ENCODE measurements around the gene HSPA8.

Gene HSPA8

DNA sequence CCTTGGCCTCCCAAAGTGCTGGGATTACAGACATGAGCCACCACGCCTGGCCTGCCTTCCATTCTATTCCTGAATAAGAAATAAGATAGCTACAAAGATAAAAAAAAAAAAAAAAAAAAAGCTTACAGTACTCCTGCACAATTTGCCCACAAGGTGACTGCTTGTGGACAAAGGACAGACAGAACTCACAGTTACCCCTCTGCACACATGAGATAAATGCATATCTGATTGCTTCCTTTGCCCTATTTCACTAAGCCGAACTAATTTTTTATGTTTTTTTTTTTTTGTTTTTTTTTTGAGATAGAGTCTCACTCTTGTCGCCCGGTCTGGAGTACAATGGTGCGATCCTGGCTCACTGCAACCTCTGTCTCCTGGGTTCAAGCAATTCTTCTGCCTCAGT lies 23.6 kb upstream of the HSPA8 start:
- H3K4me3 ChIP-seq (ENCODE audit: low read length, poor library complexity, severe bottlenecking) = no peak overlapping the region
- no peaks in the 10 kb centered on the region for H3K79me2 ChIP-seq (ENCODE audit: insufficient read depth, low read length)
- H3K27me3 ChIP-seq (ENCODE audit: insufficient read depth, low read length, poor library complexity, severe bottlenecking) = no peaks in the 10 kb centered on the region
- H3F3A ChIP-seq (ENCODE audit: low read depth) = no peaks in the 10 kb centered on the region
- no peaks in the 10 kb centered on the region for H3K9me2 ChIP-seq (replicated peaks; ENCODE audit: low read depth, low read length)
- no peak overlapping the region for H3K4me2 ChIP-seq (ENCODE audit: low read depth, low read length, poor library complexity, severe bottlenecking)
- H3K4me1 ChIP-seq (ENCODE audit: insufficient read depth, low read length, poor library complexity, severe bottlenecking) = no peaks in the 10 kb centered on the region
- H4K20me1 ChIP-seq (ENCODE audit: insufficient read depth, low read length, poor library complexity, severe bottlenecking) = no peaks in the 10 kb centered on the region
- no peaks in the 10 kb centered on the region for H3K36me3 ChIP-seq (ENCODE audit: insufficient read depth, low read length)
- H2AFZ ChIP-seq (ENCODE audit: low read length) = no peak overlapping the region
- TF ChIP-seq EZH2phosphoT487 (IDR thresholded peaks at IDR 0.05; ENCODE audit: borderline replicate concordance) = no peak
- TF ChIP-seq, protein P1, sequence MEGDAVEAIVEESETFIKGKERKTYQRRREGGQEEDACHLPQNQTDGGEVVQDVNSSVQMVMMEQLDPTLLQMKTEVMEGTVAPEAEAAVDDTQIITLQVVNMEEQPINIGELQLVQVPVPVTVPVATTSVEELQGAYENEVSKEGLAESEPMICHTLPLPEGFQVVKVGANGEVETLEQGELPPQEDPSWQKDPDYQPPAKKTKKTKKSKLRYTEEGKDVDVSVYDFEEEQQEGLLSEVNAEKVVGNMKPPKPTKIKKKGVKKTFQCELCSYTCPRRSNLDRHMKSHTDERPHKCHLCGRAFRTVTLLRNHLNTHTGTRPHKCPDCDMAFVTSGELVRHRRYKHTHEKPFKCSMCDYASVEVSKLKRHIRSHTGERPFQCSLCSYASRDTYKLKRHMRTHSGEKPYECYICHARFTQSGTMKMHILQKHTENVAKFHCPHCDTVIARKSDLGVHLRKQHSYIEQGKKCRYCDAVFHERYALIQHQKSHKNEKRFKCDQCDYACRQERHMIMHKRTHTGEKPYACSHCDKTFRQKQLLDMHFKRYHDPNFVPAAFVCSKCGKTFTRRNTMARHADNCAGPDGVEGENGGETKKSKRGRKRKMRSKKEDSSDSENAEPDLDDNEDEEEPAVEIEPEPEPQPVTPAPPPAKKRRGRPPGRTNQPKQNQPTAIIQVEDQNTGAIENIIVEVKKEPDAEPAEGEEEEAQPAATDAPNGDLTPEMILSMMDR (conservative IDR thresholded peaks at IDR 0.05; ENCODE audit: low read length) = no peak
- H3K9me3 ChIP-seq (ENCODE audit: insufficient read depth, low read depth, low read length) = no peaks in the 10 kb centered on the region
- no peak overlapping the region for H3K9ac ChIP-seq (ENCODE audit: low read depth, low read length, poor library complexity, severe bottlenecking)

GRCh38 chr11:123084454-123084853 lies 22.5 kb upstream of the HSPA8 start:
- no peak overlapping the region for H2AFZ ChIP-seq (ENCODE audit: low read length)
- no peak overlapping the region for H3K4me3 ChIP-seq (ENCODE audit: low read length, poor library complexity, severe bottlenecking)
- no peaks in the 10 kb centered on the region for H3F3A ChIP-seq (ENCODE audit: low read depth)
- H3K36me3 ChIP-seq (ENCODE audit: insufficient read depth, low read length) = no peaks in the 10 kb centered on the region
- no peaks in the 10 kb centered on the region for H3K4me1 ChIP-seq (ENCODE audit: insufficient read depth, low read length, poor library complexity, severe bottlenecking)
- TF ChIP-seq, protein P1 (conservative IDR thresholded peaks at IDR 0.05; ENCODE audit: low read length) = no peak
- TF ChIP-seq EZH2phosphoT487 (IDR thresholded peaks at IDR 0.05; ENCODE audit: borderline replicate concordance) = no peak
- H3K27me3 ChIP-seq (ENCODE audit: insufficient read depth, low read length, poor library complexity, severe bottlenecking) = no peaks in the 10 kb centered on the region
- no peaks in the 10 kb centered on the region for H4K20me1 ChIP-seq (ENCODE audit: insufficient read depth, low read length, poor library complexity, severe bottlenecking)
- H3K79me2 ChIP-seq (ENCODE audit: insufficient read depth, low read length) = no peaks in the 10 kb centered on the region
- no peaks in the 10 kb centered on the region for H3K9me3 ChIP-seq (ENCODE audit: insufficient read depth, low read depth, low read length)
- no peaks in the 10 kb centered on the region for H3K9me2 ChIP-seq (replicated peaks; ENCODE audit: low read depth, low read length)
- no peak overlapping the region for H3K4me2 ChIP-seq (ENCODE audit: low read depth, low read length, poor library complexity, severe bottlenecking)
- H3K9ac ChIP-seq (ENCODE audit: low read depth, low read length, poor library complexity, severe bottlenecking) = no peak overlapping the region

- H4K20me1 ChIP-seq (ENCODE audit: insufficient read depth, low read length, poor library complexity, severe bottlenecking) = no peaks in the 10 kb centered on the region
- H3F3A ChIP-seq (ENCODE audit: low read depth) = no peaks in the 10 kb centered on the region
- TF ChIP-seq, protein P1 (conservative IDR thresholded peaks at IDR 0.05; ENCODE audit: low read length) = no peak
- no peak for TF ChIP-seq EZH2phosphoT487 (IDR thresholded peaks at IDR 0.05; ENCODE audit: borderline replicate concordance)
- H2AFZ ChIP-seq (ENCODE audit: low read length) = no peak overlapping the region
- no peaks in the 10 kb centered on the region for H3K79me2 ChIP-seq (ENCODE audit: insufficient read depth, low read length)
- no peak overlapping the region for H3K9ac ChIP-seq (ENCODE audit: low read depth, low read length, poor library complexity, severe bottlenecking)
- no peak overlapping the region for H3K4me2 ChIP-seq (ENCODE audit: low read depth, low read length, poor library complexity, severe bottlenecking)
- no peaks in the 10 kb centered on the region for H3K27me3 ChIP-seq (ENCODE audit: insufficient read depth, low read length, poor library complexity, severe bottlenecking)
- no peaks in the 10 kb centered on the region for H3K9me2 ChIP-seq (replicated peaks; ENCODE audit: low read depth, low read length)
- no peaks in the 10 kb centered on the region for H3K4me1 ChIP-seq (ENCODE audit: insufficient read depth, low read length, poor library complexity, severe bottlenecking)
- no peaks in the 10 kb centered on the region for H3K36me3 ChIP-seq (ENCODE audit: insufficient read depth, low read length)
- no peaks in the 10 kb centered on the region for H3K9me3 ChIP-seq (ENCODE audit: insufficient read depth, low read depth, low read length)
- no peak overlapping the region for H3K4me3 ChIP-seq (ENCODE audit: low read length, poor library complexity, severe bottlenecking)
Observed at GRCh38 chr11:123083623-123084029, 21.7 kb upstream of the HSPA8 start.

Data from Loucy (cell line).